ENCODE data around the gene DCTN5. TPM values are rescaled to one million over a fixed set of nuclear protein-coding genes. Genes with fewer than 3 reads are reported as not detected.

DCTN5 gene
- total RNA-seq, 3 donors from 2014 or later (not counting 1 experiment from before 2014, with no cell fraction given): 60.7 to 72.1 (median 65.8) TPM

DNA sequence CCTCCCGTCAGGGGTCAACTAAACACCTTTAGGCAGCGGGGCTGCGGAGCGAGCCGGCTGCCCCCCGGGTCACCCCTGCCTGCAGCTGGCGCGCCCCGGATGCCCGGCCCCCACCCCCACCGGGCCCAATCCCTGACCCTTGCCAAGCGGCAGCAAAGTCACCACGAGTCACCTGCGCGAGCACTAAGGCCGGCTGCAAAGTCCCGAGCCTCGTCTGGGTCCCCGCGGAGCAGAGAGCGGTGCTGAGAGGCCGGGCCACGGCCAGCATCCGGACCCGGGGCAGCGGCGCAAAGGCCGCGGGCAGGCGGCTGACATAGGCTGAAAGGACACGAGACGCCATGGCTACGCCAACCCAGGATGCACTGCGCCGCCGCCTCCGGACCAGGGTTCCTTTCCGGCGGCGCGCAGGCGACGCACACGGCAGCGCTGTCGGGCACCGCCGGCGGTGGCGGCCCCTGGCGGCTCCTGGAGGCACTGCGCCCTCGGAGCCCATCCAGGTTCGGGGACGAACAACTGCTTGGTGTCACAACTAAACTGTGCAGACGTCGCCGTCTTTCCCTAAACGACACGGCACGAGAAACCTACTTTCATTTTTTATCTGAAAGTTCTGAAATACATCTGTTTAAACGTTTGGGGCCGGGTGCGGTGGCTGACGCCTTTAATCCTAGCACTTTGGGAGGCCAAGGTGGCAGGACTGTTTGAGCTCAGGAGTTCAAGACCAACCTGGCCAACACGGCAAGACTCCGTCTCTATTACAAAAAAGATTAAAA, 45.1 kb upstream of the DCTN5 start, which contains the start of gene NDUFAB1:
NDUFAB1 (minus strand) TSS at position 366 of the 770 bp plus-strand sequence; CDS start at position 340, 26 bp downstream.
- H3K9me3 ChIP-seq (ENCODE audit: control insufficient read depth, insufficient read depth, low read length): no peaks in the 10 kb centered on the region
- H3K4me1 ChIP-seq (ENCODE audit: control insufficient read depth, insufficient read depth, low read length): peaks cover 25% of the 10 kb centered on the region
- Mint-ChIP-seq H3K27ac (peak within 1 kb of the TSS; percentile 18 to 75), H3K27me3 (ENCODE audit: low read depth in 2 of 2) (no peaks in the 10 kb centered on the region), H3K9me3 (no peaks in the 10 kb centered on the region), H3K4me1 (peaks cover 12 to 32% of the 10 kb centered on the region in 2 donors), H3K4me3 (peak within 1 kb of the TSS; percentile 81), H3K36me3 (no peaks in the 10 kb centered on the region)
- peak within 1 kb of the TSS; percentile 69 for H3K27ac ChIP-seq (ENCODE audit: low read length)
- TF ChIP-seq, protein P1, sequence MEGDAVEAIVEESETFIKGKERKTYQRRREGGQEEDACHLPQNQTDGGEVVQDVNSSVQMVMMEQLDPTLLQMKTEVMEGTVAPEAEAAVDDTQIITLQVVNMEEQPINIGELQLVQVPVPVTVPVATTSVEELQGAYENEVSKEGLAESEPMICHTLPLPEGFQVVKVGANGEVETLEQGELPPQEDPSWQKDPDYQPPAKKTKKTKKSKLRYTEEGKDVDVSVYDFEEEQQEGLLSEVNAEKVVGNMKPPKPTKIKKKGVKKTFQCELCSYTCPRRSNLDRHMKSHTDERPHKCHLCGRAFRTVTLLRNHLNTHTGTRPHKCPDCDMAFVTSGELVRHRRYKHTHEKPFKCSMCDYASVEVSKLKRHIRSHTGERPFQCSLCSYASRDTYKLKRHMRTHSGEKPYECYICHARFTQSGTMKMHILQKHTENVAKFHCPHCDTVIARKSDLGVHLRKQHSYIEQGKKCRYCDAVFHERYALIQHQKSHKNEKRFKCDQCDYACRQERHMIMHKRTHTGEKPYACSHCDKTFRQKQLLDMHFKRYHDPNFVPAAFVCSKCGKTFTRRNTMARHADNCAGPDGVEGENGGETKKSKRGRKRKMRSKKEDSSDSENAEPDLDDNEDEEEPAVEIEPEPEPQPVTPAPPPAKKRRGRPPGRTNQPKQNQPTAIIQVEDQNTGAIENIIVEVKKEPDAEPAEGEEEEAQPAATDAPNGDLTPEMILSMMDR (IDR thresholded peaks at IDR 0.05): peak; percentile 97
- no peaks in the 10 kb centered on the region for H3K27me3 ChIP-seq (ENCODE audit: control insufficient read depth, insufficient read depth, low read length)
- ATAC-seq: peak; percentile 99 to 100 (median 99)
- DNase-seq: peak; percentile 92 to 95
- peaks cover 22% of the 10 kb centered on the region for H3K36me3 ChIP-seq (ENCODE audit: control insufficient read depth, insufficient read depth, low read length)
- H3K4me3 ChIP-seq (ENCODE audit: low read length): peak within 1 kb of the TSS; percentile 87
- WGBS (ENCODE audit: insufficient coverage): under 1% methylated on average over 65 of the region's 67 CpGs
- intact Hi-C loops (cut with micrococcal nuclease): loop anchor here (1.0 kb wide), 2 partner anchors 39 to 45 kb away; partner anchors contain the start of genes DCTN5, EARS2, PALB2 and UBFD1

DNA sequence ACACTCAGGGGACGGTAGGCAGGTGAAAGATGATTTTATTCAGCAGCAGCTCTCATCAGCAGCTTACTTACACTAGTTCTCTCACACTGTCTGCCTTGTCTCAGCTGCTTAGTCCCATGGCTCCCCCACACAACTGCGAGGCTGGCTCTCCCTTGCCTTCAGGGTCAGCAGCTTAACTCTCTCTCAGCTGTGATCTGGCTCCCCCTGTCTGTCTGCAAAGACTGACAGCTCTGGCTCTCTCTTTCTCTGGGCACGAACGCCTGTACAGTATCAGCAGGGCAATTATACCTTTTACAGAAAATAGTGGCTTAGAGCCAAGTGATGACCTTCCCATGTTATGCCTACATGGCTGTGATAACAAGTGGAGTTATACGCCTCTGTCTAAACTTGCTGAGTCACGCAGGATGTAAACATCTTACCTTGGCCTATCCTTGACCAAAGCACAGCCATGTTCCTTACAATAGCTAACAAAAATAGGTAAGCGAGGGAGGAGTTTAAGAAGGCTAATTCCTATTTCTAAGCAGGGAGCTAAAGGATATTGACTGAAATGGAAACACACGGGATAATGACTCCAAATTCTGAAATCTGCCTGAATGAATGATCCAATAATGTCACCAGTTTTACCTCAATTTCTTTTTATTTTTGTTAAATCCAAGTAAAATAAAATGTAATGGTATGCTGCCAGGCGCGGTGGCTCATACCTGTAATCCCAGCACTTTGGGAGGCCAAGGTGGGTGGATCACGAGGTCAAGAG, 44.1 kb upstream of the DCTN5 start:
- H3K36me3 ChIP-seq (ENCODE audit: control insufficient read depth, insufficient read depth, low read length): peaks cover 12% of the 10 kb centered on the region
- peak overlapping the region; percentile 78 for H3K4me3 Mint-ChIP-seq
- H3K4me1 ChIP-seq (ENCODE audit: control insufficient read depth, insufficient read depth, low read length): peaks cover 25% of the 10 kb centered on the region
- no peak overlapping the region for H3K27ac ChIP-seq (ENCODE audit: low read length)
- H3K4me1 Mint-ChIP-seq: peaks cover 4 to 22% of the 10 kb centered on the region in 2 donors
- DNase-seq: peak in 1 of 2 donors; percentile 30
- peak overlapping the region in 1 of 2 donors; percentile 53 for H3K27ac Mint-ChIP-seq
- 89% methylated on average over 10 of the region's 11 CpGs for WGBS (ENCODE audit: insufficient coverage)
- no peaks in the 10 kb centered on the region for H3K9me3 Mint-ChIP-seq
- intact Hi-C loops (cut with micrococcal nuclease): no loop called here
- no peak overlapping the region for H3K4me3 ChIP-seq (ENCODE audit: low read length)
- TF ChIP-seq, protein P1 (IDR thresholded peaks at IDR 0.05): no peak
- no peaks in the 10 kb centered on the region for H3K27me3 ChIP-seq (ENCODE audit: control insufficient read depth, insufficient read depth, low read length)
- no peaks in the 10 kb centered on the region for H3K27me3 Mint-ChIP-seq (ENCODE audit: low read depth in 2 of 2)
- no peak for ATAC-seq
- H3K9me3 ChIP-seq (ENCODE audit: control insufficient read depth, insufficient read depth, low read length): no peaks in the 10 kb centered on the region
- no peaks in the 10 kb centered on the region for H3K36me3 Mint-ChIP-seq

DNA sequence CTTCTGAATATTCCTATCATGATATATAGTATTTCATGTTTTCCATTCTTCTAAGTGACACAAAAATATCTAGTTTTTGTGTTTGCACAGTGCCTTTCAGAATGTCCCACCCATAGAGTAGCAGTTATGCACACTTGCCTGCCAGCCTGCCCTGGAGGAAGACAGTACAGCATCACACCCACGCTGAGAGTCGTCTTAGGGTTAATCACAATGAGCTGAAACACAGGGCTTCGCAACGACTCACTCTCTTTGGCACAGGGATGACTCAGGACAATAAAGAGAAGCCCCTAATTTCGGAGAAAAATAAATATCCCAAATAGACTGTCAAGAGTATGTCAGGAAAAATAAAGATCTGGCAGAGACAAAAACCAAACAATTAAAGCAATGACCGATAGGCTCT, 33.5 kb upstream of the DCTN5 start:
- H3K4me1 Mint-ChIP-seq: no peaks in the 10 kb centered on the region
- H3K27me3 Mint-ChIP-seq (ENCODE audit: low read depth in 2 of 2): no peaks in the 10 kb centered on the region
- H3K27ac Mint-ChIP-seq: no peak overlapping the region
- Histone ChIP-seq H3K27ac (ENCODE audit: low read length) (no peak overlapping the region), H3K36me3 (ENCODE audit: control insufficient read depth, insufficient read depth, low read length) (peaks cover 4% of the 10 kb centered on the region), H3K4me1 (ENCODE audit: control insufficient read depth, insufficient read depth, low read length) (no peaks in the 10 kb centered on the region), H3K4me3 (ENCODE audit: low read length) (no peak overlapping the region), H3K9me3 (ENCODE audit: control insufficient read depth, insufficient read depth, low read length) (no peaks in the 10 kb centered on the region), H3K27me3 (ENCODE audit: control insufficient read depth, insufficient read depth, low read length) (no peaks in the 10 kb centered on the region)
- H3K36me3 Mint-ChIP-seq: no peaks in the 10 kb centered on the region
- no peaks in the 10 kb centered on the region for H3K9me3 Mint-ChIP-seq
- DNase-seq (no peak), ATAC-seq (no peak)
- H3K4me3 Mint-ChIP-seq: no peak overlapping the region
- TF ChIP-seq, protein P1 (IDR thresholded peaks at IDR 0.05): no peak
- WGBS (ENCODE audit: insufficient coverage): 92% methylated on average over 6 of the region's 6 CpGs
- intact Hi-C loops (cut with micrococcal nuclease): no loop called here

All from natural killer cell (primary cell).